Tibial artery (tissue), 4 donors: ENCODE results near the gene HOXA7.
A peak's percentile ranks its signal among the peaks of the same experiment; 100 is the strongest.

ENCODE experiments used
- DNase-seq, 2 donors: peaks; one replicate each; pipeline ENCODE4 v3.0.0-alpha.2; 2019
- H3K27ac ChIP-seq, 2 donors: fragments of 200-600 bp; sonication (generic) in 1 of 2; 1 replicate in 1 of 2; 2 replicates in 1 of 2; pipeline ENCODE4 v1.5.1; 2018 to 2019; ENCODE audit warnings: mild to moderate bottlenecking in 1 of 2
- H3K27me3 ChIP-seq, 2 donors: fragments of 200-600 bp; sonication (generic) in 1 of 2; one replicate each; pipeline versions ENCODE4 v1.5.1 to v1.6.0; 2016 to 2019
- H3K36me3 ChIP-seq, 3 donors: fragments of 200-600 bp; sonication (generic) in 2 of 3; one replicate each; pipeline ENCODE4 v1.5.1; 2016 to 2019; ENCODE audit warnings: mild to moderate bottlenecking in 2 of 3
- H3K4me1 ChIP-seq, 4 donors: fragments of 200-600 bp; sonication (generic) in 2 of 4; 1 replicate in 3 of 4; 2 replicates in 1 of 4; pipeline ENCODE4 v1.5.1; 2016 to 2019
- H3K4me3 ChIP-seq, 2 donors: fragments of 200-600 bp; sonication (generic) in 1 of 2; 1 replicate in 1 of 2; 2 replicates in 1 of 2; pipeline ENCODE4 v1.5.1; 2018 to 2019; ENCODE audit warnings: mild to moderate bottlenecking in 2 of 2
- H3K9me3 ChIP-seq, 3 donors: fragments of 200-600 bp; sonication (generic) in 1 of 3; one replicate each; pipeline ENCODE4 v1.5.1; 2016 to 2019
- CTCF ChIP-seq, 2 experiments: fragments of 200-600 bp in 1 of 2; fragments of 450-650 bp in 1 of 2; IDR thresholded peaks; one replicate each; pipeline ENCODE4 v1.5.1; 2017 to 2019; ENCODE audit warnings: antibody characterized with exemption in 2 of 2, mild to moderate bottlenecking in 1 of 2, moderate library complexity in 1 of 2
- intact Hi-C: fragments of 100-400 bp; cut with DNase I; formaldehyde crosslinking; loops from one replicate; pipeline ENCODE4 v1.15.0; 2023; ENCODE audit warnings: low total_unique reads

The HOXA7 gene

DNA sequence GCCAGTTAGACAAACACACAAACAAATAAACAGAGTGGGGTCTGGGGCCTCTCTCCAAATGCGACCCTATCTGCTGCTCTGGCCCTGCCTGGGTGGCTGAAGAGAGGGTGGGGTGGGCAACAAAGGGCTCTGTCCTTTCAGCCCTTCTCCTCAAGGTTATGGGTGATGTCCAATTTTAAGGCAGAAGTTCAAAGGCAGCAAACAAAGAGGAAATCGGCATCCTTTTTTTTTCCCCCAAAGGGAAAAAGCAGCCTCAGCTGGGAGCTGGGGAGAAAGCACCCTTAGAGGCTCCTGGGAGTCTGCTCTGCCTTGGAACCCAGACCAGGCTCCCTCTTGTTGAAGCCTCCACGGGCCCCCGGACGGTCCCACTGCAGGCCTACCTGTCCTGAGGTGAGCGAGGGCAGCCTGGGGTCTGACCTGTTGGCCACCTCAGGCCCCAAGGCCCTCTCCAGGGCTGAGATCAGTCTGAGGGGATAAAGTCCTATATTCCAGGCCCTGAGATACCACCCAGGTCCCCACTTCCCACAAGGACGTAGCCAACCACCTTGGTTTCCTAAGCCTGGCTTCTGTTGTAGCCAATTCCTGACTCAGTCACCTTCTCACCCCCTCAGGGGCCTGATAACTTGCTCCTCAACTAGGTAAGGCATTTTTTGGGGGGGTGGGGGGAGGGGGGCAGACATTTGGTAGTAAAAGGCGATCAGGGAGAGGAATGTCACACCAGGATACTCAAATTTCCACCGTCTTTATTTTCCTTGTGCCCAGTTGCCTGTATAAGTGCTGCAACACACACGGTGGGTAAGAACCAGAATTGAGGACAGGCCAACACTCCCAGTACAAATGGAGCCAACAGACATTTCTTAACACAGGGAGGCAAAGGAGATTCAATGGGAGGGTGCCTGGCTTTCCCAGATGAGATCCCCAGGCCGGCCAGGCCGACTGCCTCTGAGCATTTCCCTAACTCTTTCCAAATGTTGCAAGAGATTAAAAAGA lies 24.3 kb upstream of the HOXA7 start:
- TF ChIP-seq CTCF (IDR thresholded peaks at IDR 0.05): no peak
- H3K9me3 ChIP-seq: no peaks in the 10 kb centered on the region
- intact Hi-C loops: no loop called here
- peak; percentile 24 to 61 for DNase-seq
- no peak overlapping the region for H3K4me3 ChIP-seq
- peaks cover 0 to 65% of the 10 kb centered on the region in 2 donors for H3K27me3 ChIP-seq
- peak overlapping the region in 1 of 2 donors; percentile 96 for H3K27ac ChIP-seq
- peaks cover 0 to 45% (median 28%) of the 10 kb centered on the region in 4 donors for H3K4me1 ChIP-seq
- H3K36me3 ChIP-seq: no peaks in the 10 kb centered on the region

DNA sequence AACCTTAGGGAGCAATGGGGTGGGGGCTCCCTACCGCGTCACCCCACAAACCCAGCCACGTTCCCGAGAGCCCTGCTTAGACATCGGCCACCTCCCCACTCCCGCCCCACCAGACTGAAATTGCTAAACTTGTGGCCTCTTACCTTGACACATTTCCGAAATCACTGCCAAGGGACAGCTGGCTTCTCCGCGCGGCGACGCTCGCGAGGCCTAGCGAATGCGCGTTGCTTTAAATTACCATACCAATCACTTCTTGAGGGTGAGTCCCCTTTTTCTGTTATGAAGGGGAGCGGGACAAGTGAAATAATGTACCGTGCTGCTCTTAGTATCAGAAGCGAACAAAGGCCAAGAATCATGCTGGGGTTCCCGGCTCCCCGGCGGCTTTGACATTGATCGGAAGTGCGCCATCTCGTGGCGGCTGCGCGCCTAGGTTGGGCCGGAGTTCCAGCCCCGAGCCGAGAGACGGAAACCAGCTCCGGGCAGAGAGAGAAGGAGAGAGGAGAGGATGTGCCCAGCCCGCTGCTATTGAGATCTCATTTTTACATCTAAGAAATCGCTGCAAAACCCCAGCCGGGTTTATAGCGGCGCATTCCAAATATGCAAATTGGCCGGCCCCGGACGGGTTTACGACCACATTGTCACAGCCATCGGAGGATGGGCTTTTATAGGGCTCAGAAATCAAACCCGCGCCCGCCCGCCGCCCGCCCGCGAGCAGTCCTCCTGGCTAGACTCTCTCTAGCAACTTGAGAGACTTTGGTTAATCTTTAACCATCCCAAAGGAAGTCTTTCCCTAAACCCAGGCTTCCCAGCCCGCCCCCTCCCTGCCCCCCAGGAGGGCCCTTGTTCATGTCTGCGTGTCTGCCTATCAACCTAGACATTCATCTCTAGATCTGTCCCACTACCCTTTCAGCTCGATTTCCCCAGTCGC lies 23.3 kb upstream of the HOXA7 start:
- intact Hi-C loops: no loop called here
- H3K4me3 ChIP-seq: peak overlapping the region; percentile 39 to 45
- H3K9me3 ChIP-seq: no peaks in the 10 kb centered on the region
- peak; percentile 74 to 89 for DNase-seq
- no peaks in the 10 kb centered on the region for H3K36me3 ChIP-seq
- TF ChIP-seq CTCF (IDR thresholded peaks at IDR 0.05): peak; percentile 73 to 93
- peaks cover 0 to 56% of the 10 kb centered on the region in 2 donors for H3K27me3 ChIP-seq
- peaks cover 0 to 54% (median 26%) of the 10 kb centered on the region in 4 donors for H3K4me1 ChIP-seq
- peak overlapping the region; percentile 96 to 97 for H3K27ac ChIP-seq

DNA sequence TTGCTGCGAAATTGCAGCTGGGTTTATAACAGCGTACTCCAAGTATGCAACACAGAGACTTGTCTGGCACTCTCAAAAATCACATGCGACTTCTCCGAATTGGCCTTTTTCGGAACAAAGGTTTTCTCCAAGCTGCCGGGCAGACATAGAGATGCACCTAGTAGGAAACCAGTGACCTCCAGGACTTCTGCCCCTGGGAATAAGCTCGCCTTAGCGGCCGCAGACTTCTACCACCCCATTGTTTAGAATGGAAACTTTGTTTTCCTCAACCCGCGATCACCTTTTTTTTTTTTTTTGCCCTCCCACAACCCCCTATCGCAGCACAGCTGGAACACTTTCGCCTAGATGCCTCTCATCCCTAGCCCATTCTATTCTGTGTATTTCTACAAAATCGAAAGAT lies 22.6 kb upstream of the HOXA7 start:
- Histone ChIP-seq H3K4me1 (peaks cover 0 to 53% (median 22%) of the 10 kb centered on the region in 4 donors), H3K27ac (peak overlapping the region; percentile 96 to 97), H3K4me3 (peak overlapping the region; percentile 39 to 45), H3K36me3 (no peaks in the 10 kb centered on the region), H3K27me3 (peaks cover 0 to 48% of the 10 kb centered on the region in 2 donors), H3K9me3 (no peaks in the 10 kb centered on the region)
- TF ChIP-seq CTCF (IDR thresholded peaks at IDR 0.05): no peak
- intact Hi-C loops: no loop called here
- peak; percentile 22 to 64 for DNase-seq

- Histone ChIP-seq H3K9me3 (no peaks in the 10 kb centered on the region), H3K36me3 (no peaks in the 10 kb centered on the region), H3K27ac (peak overlapping the region; percentile 96 to 97), H3K4me3 (peak overlapping the region in 1 of 2 donors; percentile 45), H3K27me3 (peaks cover 0 to 42% of the 10 kb centered on the region in 2 donors), H3K4me1 (peaks cover 0 to 46% (median 17%) of the 10 kb centered on the region in 4 donors)
- peak; percentile 53 to 71 for DNase-seq
- no peak for TF ChIP-seq CTCF (IDR thresholded peaks at IDR 0.05)
- intact Hi-C loops: no loop called here
These were observed 21.9 kb upstream of the HOXA7 start for GRCh38 chr7:27178366-27178765.

- peak overlapping the region; percentile 96 to 97 for H3K27ac ChIP-seq
- TF ChIP-seq CTCF (IDR thresholded peaks at IDR 0.05): no peak
- DNase-seq: peak; percentile 9 to 61
- H3K36me3 ChIP-seq: no peaks in the 10 kb centered on the region
- H3K27me3 ChIP-seq: peaks cover 0 to 37% of the 10 kb centered on the region in 2 donors
- H3K9me3 ChIP-seq: no peaks in the 10 kb centered on the region
- intact Hi-C loops: no loop called here
- H3K4me1 ChIP-seq: peaks cover 0 to 41% (median 13%) of the 10 kb centered on the region in 4 donors
- peak overlapping the region; percentile 19 to 45 for H3K4me3 ChIP-seq
These were observed 21.4 kb upstream of the HOXA7 start for GRCh38 chr7:27177795-27178320.
